ENCODE measurements around the gene DNASE1L2. TPM values are rescaled to one million over a fixed set of nuclear protein-coding genes. Genes with fewer than 3 reads are reported as not detected.
"Not testable (repeated sequence)": the region's sequence is repeated elsewhere in the genome, so short reads cannot be mapped to it uniquely, and the experiment has no call there.

Gene DNASE1L2
- polyA plus RNA-seq, 4 donors: 0.55 to 3.8 (median 1.4) TPM

- no peak for FAIRE-seq
These were observed 38.0 kb upstream of the DNASE1L2 start for GRCh38 chr16:2198283-2198682.

DNA sequence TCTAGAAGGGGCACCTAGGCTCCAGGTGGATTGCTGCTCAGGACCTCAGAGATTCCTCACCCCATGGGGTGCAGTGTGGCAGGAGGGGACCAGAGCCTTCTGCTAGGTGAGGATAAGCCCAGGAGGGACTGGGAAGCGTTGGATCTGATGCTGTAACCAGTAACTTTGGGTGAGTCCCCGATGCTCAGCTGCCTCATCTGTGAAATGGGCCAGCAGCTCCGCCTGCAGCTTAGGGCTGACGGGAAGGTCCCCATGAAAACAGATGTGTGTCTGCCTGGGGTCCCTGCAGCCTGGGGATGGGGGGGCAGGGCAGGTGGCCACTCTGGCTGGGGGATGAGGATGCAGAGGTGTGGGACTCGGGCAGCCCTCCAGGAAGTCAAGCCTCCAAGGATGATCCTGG, 37.1 kb upstream of the DNASE1L2 start:
- no peak for FAIRE-seq
- Histone ChIP-seq H3K36me3 (ENCODE audit: control insufficient read depth in 3 of 3, insufficient read depth in 2 of 3, low read depth in 1 of 3, low read length in 3 of 3) (no peaks in the 10 kb centered on the region), H3K27ac (ENCODE audit: low read depth in 1 of 3, low read length in 2 of 3) (no peak overlapping the region), H3K4me1 (ENCODE audit: control insufficient read depth in 3 of 3, insufficient read depth in 2 of 3, low read depth in 1 of 3, low read length in 2 of 3) (peaks cover 0 to 9% (median 0%) of the 10 kb centered on the region in 3 donors), H3K9me3 (ENCODE audit: control insufficient read depth in 2 of 2, insufficient read depth in 1 of 2, low read depth in 1 of 2, low read length in 1 of 2) (peaks cover 0 to 11% of the 10 kb centered on the region in 2 donors), H3K4me3 (ENCODE audit: low read depth in 1 of 3, low read length in 3 of 3) (no peak overlapping the region), H3K27me3 (ENCODE audit: control insufficient read depth in 3 of 3, insufficient read depth in 3 of 3, low read length in 3 of 3) (peaks cover 16 to 60% (median 26%) of the 10 kb centered on the region in 3 donors)
- no peak for DNase-seq
- WGBS, 3 donors: 69 to 75% (median 73%) methylated on average over 5 of the region's 5 CpGs

More at GRCh38 chr16:2198283-2198682, 38.0 kb upstream of the DNASE1L2 start:
- Histone ChIP-seq H3K9me3 (ENCODE audit: control insufficient read depth in 2 of 2, insufficient read depth in 1 of 2, low read depth in 1 of 2, low read length in 1 of 2) (peaks cover 0 to 6% of the 10 kb centered on the region in 2 donors), H3K36me3 (ENCODE audit: control insufficient read depth in 3 of 3, insufficient read depth in 2 of 3, low read depth in 1 of 3, low read length in 3 of 3) (no peaks in the 10 kb centered on the region), H3K4me3 (ENCODE audit: low read depth in 1 of 3, low read length in 3 of 3) (no peak overlapping the region), H3K27ac (ENCODE audit: low read depth in 1 of 3, low read length in 2 of 3) (no peak overlapping the region), H3K4me1 (ENCODE audit: control insufficient read depth in 3 of 3, insufficient read depth in 2 of 3, low read depth in 1 of 3, low read length in 2 of 3) (peaks cover 0 to 9% (median 0%) of the 10 kb centered on the region in 3 donors), H3K27me3 (ENCODE audit: control insufficient read depth in 3 of 3, insufficient read depth in 3 of 3, low read length in 3 of 3) (peaks cover 16 to 63% (median 26%) of the 10 kb centered on the region in 3 donors)
- no peak for DNase-seq
- 47 to 61% (median 50%) methylated on average over 4 of the region's 4 CpGs for WGBS, 3 donors

DNA sequence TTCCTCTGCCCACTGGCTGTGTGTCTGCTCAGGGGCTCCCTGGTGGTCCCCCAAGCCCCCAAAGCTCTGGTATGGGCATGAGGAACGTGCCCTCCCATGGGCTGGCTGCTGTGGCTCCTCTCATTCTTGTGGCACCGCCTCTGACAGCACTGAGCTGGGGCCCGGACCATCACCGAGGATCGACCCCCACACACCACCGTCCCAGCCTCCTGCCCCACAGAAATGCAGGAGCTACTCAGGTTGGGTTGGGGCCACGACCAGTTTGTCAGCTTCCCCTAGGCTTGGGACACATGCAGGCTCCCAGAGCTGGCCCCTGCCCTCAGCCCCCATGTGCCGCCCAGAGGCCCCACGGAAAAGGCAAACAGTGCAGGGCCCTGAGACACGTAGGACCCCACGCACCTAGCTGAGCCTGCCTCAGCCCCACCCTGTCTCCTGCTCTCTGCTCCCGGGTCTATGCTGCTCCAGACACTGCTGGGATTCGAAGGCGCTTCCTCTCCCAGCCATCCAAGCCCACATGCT, 36.6 kb upstream of the DNASE1L2 start:
- no peak overlapping the region for H3K4me3 ChIP-seq (ENCODE audit: low read depth in 1 of 3, low read length in 3 of 3)
- no peak for DNase-seq
- H3K4me1 ChIP-seq (ENCODE audit: control insufficient read depth in 3 of 3, insufficient read depth in 2 of 3, low read depth in 1 of 3, low read length in 2 of 3): peaks cover 0 to 11% (median under 1%) of the 10 kb centered on the region in 3 donors
- H3K27me3 ChIP-seq (ENCODE audit: control insufficient read depth in 3 of 3, insufficient read depth in 3 of 3, low read length in 3 of 3): peaks cover 16 to 54% (median 24%) of the 10 kb centered on the region in 3 donors
- H3K36me3 ChIP-seq (ENCODE audit: control insufficient read depth in 3 of 3, insufficient read depth in 2 of 3, low read depth in 1 of 3, low read length in 3 of 3): no peaks in the 10 kb centered on the region
- 60 to 69% (median 64%) methylated on average over 14 of the region's 14 CpGs for WGBS, 3 donors
- no peak for FAIRE-seq
- H3K9me3 ChIP-seq (ENCODE audit: control insufficient read depth in 2 of 2, insufficient read depth in 1 of 2, low read depth in 1 of 2, low read length in 1 of 2): peaks cover 0 to 11% of the 10 kb centered on the region in 2 donors
- no peak overlapping the region for H3K27ac ChIP-seq (ENCODE audit: low read depth in 1 of 3, low read length in 2 of 3)

DNA sequence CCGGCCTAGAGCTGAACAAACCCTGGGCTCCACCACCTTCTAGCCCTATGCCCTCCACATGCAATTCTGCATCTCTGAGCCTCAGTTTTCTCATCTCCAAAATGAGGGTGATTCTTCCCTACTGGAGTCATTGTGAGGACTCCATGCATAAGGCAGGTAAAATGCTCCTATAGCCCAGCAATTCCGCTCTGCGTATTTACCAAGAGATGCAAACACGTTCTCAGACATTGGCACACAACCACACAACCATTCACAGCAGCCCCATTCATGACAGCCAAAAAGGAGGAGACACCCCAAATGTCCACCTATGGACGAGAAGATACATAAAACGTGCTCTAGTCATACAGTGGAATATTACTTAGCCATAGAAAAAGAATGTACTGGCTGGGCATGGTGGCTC, 35.9 kb upstream of the DNASE1L2 start:
- peaks cover 0 to 11% of the 10 kb centered on the region in 2 donors for H3K9me3 ChIP-seq (ENCODE audit: control insufficient read depth in 2 of 2, insufficient read depth in 1 of 2, low read depth in 1 of 2, low read length in 1 of 2)
- H3K36me3 ChIP-seq (ENCODE audit: control insufficient read depth in 3 of 3, insufficient read depth in 2 of 3, low read depth in 1 of 3, low read length in 3 of 3): no peaks in the 10 kb centered on the region
- 84 to 87% (median 84%) methylated on average over 6 of the region's 6 CpGs for WGBS, 3 donors
- no peak overlapping the region for H3K4me3 ChIP-seq (ENCODE audit: low read depth in 1 of 3, low read length in 3 of 3)
- H3K27ac ChIP-seq (ENCODE audit: low read depth in 1 of 3, low read length in 2 of 3): no peak overlapping the region
- DNase-seq (no peak), FAIRE-seq (no peak)
- peaks cover 0 to 8% (median 2%) of the 10 kb centered on the region in 3 donors for H3K4me1 ChIP-seq (ENCODE audit: control insufficient read depth in 3 of 3, insufficient read depth in 2 of 3, low read depth in 1 of 3, low read length in 2 of 3)
- H3K27me3 ChIP-seq (ENCODE audit: control insufficient read depth in 3 of 3, insufficient read depth in 3 of 3, low read length in 3 of 3): peaks cover 16 to 48% (median 18%) of the 10 kb centered on the region in 3 donors

GRCh38 chr16:2203119-2203688, 33.0 kb upstream of the DNASE1L2 start:
- not testable (repeated sequence) for H3K4me3 ChIP-seq (ENCODE audit: low read depth in 1 of 3, low read length in 3 of 3); H3K4me1 ChIP-seq (ENCODE audit: control insufficient read depth in 3 of 3, insufficient read depth in 2 of 3, low read depth in 1 of 3, low read length in 2 of 3); DNase-seq; H3K27ac ChIP-seq (ENCODE audit: low read depth in 1 of 3, low read length in 2 of 3); FAIRE-seq
- WGBS, 3 donors: 93 to 99% (median 93%) methylated on average over 8 of the region's 8 CpGs
- Histone ChIP-seq H3K36me3 (ENCODE audit: control insufficient read depth in 3 of 3, insufficient read depth in 2 of 3, low read depth in 1 of 3, low read length in 3 of 3) (peaks cover 0 to 19% (median 2%) of the 10 kb centered on the region in 3 donors), H3K27me3 (ENCODE audit: control insufficient read depth in 3 of 3, insufficient read depth in 3 of 3, low read length in 3 of 3) (peaks cover 2 to 27% (median 5%) of the 10 kb centered on the region in 3 donors), H3K9me3 (ENCODE audit: control insufficient read depth in 2 of 2, insufficient read depth in 1 of 2, low read depth in 1 of 2, low read length in 1 of 2) (peaks cover 0 to 11% of the 10 kb centered on the region in 2 donors)

DNA sequence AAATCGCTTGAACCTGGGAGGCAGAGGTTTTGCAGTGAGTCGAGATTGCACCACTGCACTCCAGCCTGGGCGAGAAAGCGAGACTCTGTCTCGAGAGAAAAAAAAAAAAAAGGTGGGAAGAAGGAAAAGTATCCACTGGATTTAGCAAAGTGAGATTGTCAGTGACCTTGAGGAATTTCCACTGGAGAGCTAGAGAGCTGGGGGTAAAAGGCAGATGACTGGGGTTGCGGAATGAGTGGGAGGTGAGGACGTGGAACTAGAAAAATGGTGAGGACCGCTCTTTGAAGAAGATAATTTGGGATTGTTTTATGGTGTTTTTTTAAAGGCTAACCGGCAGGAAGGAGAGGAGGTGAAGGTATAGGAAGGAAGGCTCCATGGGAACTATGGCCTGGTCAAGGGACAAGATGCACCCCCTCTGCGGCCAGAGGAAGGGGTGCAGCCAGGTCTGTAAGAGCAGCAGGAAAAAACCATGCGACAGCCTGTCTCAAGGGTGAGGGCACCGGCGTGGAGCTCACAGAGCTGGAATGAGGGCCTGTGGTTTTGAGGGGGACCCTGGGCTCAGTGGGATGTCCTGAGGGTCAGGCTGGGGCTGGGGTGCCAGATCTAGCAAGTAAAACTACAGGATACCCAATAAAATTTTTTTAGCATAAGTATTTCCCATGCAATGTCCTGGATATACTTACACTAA, 31.7 kb upstream of the DNASE1L2 start:
- peaks cover 0 to 11% of the 10 kb centered on the region in 2 donors for H3K9me3 ChIP-seq (ENCODE audit: control insufficient read depth in 2 of 2, insufficient read depth in 1 of 2, low read depth in 1 of 2, low read length in 1 of 2)
- no peak for FAIRE-seq
- H3K36me3 ChIP-seq (ENCODE audit: control insufficient read depth in 3 of 3, insufficient read depth in 2 of 3, low read depth in 1 of 3, low read length in 3 of 3): peaks cover 0 to 32% (median 2%) of the 10 kb centered on the region in 3 donors
- H3K4me3 ChIP-seq (ENCODE audit: low read depth in 1 of 3, low read length in 3 of 3): peak overlapping the region; percentile 71 to 90 (median 84)
- WGBS, 3 donors: 80 to 85% (median 80%) methylated on average over 13 of the region's 13 CpGs
- no peak for DNase-seq
- peaks cover 0 to 8% (median 2%) of the 10 kb centered on the region in 3 donors for H3K4me1 ChIP-seq (ENCODE audit: control insufficient read depth in 3 of 3, insufficient read depth in 2 of 3, low read depth in 1 of 3, low read length in 2 of 3)
- peaks cover 2 to 15% (median 2%) of the 10 kb centered on the region in 3 donors for H3K27me3 ChIP-seq (ENCODE audit: control insufficient read depth in 3 of 3, insufficient read depth in 3 of 3, low read length in 3 of 3)
- H3K27ac ChIP-seq (ENCODE audit: low read depth in 1 of 3, low read length in 2 of 3): peak overlapping the region in 1 of 3 donors; percentile 97

DNA sequence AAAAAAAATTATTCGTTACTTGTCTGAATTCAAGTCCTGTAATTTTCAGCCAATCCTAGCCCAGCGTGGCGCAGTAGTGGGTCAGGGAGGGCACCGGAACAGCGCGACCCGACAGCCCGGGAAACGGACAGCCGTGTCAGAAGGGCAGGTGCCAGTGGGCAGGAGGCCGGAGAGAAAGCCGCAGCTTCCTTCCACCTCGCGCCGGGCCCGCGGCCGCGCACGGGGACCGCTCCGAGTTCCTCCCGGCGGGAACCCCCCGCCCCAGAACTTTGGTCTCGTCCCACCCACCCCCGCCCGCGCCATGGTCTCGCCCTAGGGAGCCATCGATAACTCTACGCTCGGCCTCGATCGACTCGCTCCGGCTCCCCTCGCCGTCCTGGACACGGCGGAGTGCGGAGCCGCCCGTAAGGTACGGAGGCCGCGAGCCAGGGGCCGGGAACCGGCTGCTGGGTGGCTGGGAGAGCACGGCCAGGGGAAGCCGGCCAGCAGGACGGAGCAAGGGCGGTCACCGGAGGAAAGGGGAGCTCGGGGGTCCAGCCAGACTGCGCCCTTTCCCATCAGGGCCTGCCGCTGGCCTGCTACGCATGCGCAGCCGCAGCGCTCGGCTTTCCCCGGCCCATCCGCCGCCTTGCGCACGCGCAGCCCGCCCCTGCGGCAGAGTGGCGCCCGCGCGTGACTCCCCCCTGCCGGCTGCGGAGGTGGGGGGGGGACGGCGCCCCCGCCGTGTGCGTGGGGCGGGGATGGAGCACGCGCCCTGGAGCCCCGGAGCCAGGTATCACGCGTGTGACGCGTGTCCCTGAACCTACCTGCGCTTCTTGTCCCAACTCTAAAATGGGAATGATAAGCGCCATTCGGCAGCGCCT, 30.9 kb upstream of the DNASE1L2 start, which contains the start of gene MLST8:
Gene MLST8 (plus strand): TSS at position 351 of the 863 bp plus-strand sequence. CDS start 632 bp downstream, outside the sequence.
- 0 to 1% (median 1%) methylated on average over 67 to 93 of the region's 93 CpGs for WGBS, 3 donors
- H3K36me3 ChIP-seq (ENCODE audit: control insufficient read depth in 3 of 3, insufficient read depth in 2 of 3, low read depth in 1 of 3, low read length in 3 of 3): peaks cover 0 to 40% (median 2%) of the 10 kb centered on the region in 3 donors
- H3K4me3 ChIP-seq (ENCODE audit: low read depth in 1 of 3, low read length in 3 of 3): peak within 1 kb of the TSS; percentile 71 to 90 (median 84)
- peaks cover 0 to 8% (median 2%) of the 10 kb centered on the region in 3 donors for H3K4me1 ChIP-seq (ENCODE audit: control insufficient read depth in 3 of 3, insufficient read depth in 2 of 3, low read depth in 1 of 3, low read length in 2 of 3)
- H3K27me3 ChIP-seq (ENCODE audit: control insufficient read depth in 3 of 3, insufficient read depth in 3 of 3, low read length in 3 of 3): peaks cover 0 to 7% (median under 1%) of the 10 kb centered on the region in 3 donors
- H3K9me3 ChIP-seq (ENCODE audit: control insufficient read depth in 2 of 2, insufficient read depth in 1 of 2, low read depth in 1 of 2, low read length in 1 of 2): peaks cover 0 to 10% of the 10 kb centered on the region in 2 donors
- DNase-seq: peak; percentile 85 to 97
- FAIRE-seq: no peak
- H3K27ac ChIP-seq (ENCODE audit: low read depth in 1 of 3, low read length in 2 of 3): peak within 1 kb of the TSS; percentile 86 to 97 (median 96)
